GM23248 (cell line): ENCODE results near the gene SLC6A18. TPM values are rescaled to one million over a fixed set of nuclear protein-coding genes. Genes with fewer than 3 reads are reported as not detected.
"Not testable (repeated sequence)": the region's sequence is repeated elsewhere in the genome, so short reads cannot be mapped to it uniquely, and the experiment has no call there.

Experiments
- DNase-seq: peaks from one replicate; pipeline ENCODE4 v3.0.0-alpha.2; 2015
- H2AFZ ChIP-seq: fragments of 200-600 bp; sonication (generic); 2 replicates; pipeline ENCODE4 v1.6.1; 2016; ENCODE audit warnings: antibody characterized with exemption
- H3F3A ChIP-seq: fragments of 200-600 bp; sonication (generic); 2 replicates; pipeline ENCODE4 v1.6.1; 2016; ENCODE audit warnings: mild to moderate bottlenecking, antibody characterized with exemption, mixed run types; ENCODE audit not compliant: insufficient read depth
- H3K27ac ChIP-seq: fragments of 200-600 bp; sonication (generic); 2 replicates; pipeline ENCODE4 v1.5.1; 2016; ENCODE audit warnings: mild to moderate bottlenecking
- H3K27me3 ChIP-seq: fragments of 200-600 bp; sonication (generic); replicated peaks from 2 replicates; pipeline ENCODE4 v1.6.1; 2016; ENCODE audit warnings: mild to moderate bottlenecking; ENCODE audit not compliant: insufficient read depth
- H3K36me3 ChIP-seq: fragments of 200-600 bp; sonication (generic); 2 replicates; pipeline ENCODE4 v1.6.1; 2016; ENCODE audit warnings: low read depth, mild to moderate bottlenecking
- H3K4me1 ChIP-seq: fragments of 200-600 bp; sonication (generic); 2 replicates; pipeline ENCODE4 v1.6.1; 2016; ENCODE audit warnings: mild to moderate bottlenecking; ENCODE audit not compliant: insufficient read depth
- H3K4me2 ChIP-seq: fragments of 200-600 bp; sonication (generic); one replicate; pipeline ENCODE4 v1.6.1; 2016; ENCODE audit warnings: mild to moderate bottlenecking; ENCODE audit not compliant: unreplicated experiment
- H3K4me3 ChIP-seq: fragments of 200-600 bp; sonication (generic); 2 replicates; pipeline ENCODE4 v1.5.1; 2016; ENCODE audit warnings: mild to moderate bottlenecking
- H3K79me2 ChIP-seq: fragments of 200-600 bp; sonication (generic); 2 replicates; pipeline ENCODE4 v1.6.1; 2016; ENCODE audit warnings: mild to moderate bottlenecking; ENCODE audit not compliant: insufficient read depth
- H3K9ac ChIP-seq: fragments of 200-600 bp; sonication (generic); 2 replicates; pipeline ENCODE4 v1.6.1; 2016; ENCODE audit warnings: mild to moderate bottlenecking
- H3K9me2 ChIP-seq: fragments of 200-600 bp; sonication (generic); 2 replicates; pipeline ENCODE4 v1.6.1; 2016; ENCODE audit warnings: mixed run types, mild to moderate bottlenecking, moderate library complexity; ENCODE audit not compliant: insufficient read depth
- H3K9me3 ChIP-seq: fragments of 200-600 bp; sonication (generic); one replicate; pipeline ENCODE4 v1.6.1; 2017; ENCODE audit warnings: low read depth
- H4K20me1 ChIP-seq: fragments of 200-600 bp; sonication (generic); 2 replicates; pipeline ENCODE4 v1.6.0; 2016; ENCODE audit not compliant: insufficient read depth
- EZH2 ChIP-seq: fragments of 200-600 bp; sonication (generic); IDR thresholded peaks from 2 replicates; pipeline ENCODE4 v1.6.1; 2018; ENCODE audit warnings: antibody characterized with exemption, mild to moderate bottlenecking; ENCODE audit not compliant: insufficient read depth, poor library complexity, severe bottlenecking
- EZH2phosphoT487 ChIP-seq: fragments of 200-600 bp; sonication (generic); IDR thresholded peaks from 2 replicates; pipeline ENCODE4 v1.6.1; 2018; ENCODE audit warnings: antibody characterized with exemption, moderate library complexity, mild to moderate bottlenecking, low read depth; ENCODE audit not compliant: insufficient read depth
- WGBS, 2 experiments: methylation state at CpG; one replicate each; pipeline ENCODE4 v1.1.6; 2015 to 2017; ENCODE audit warnings: low lambda C conversion rate in 2 of 2, low coverage in 1 of 2; ENCODE audit errors: missing lambda C conversion rate in 2 of 2; 5-methylcytosine and 5-hydroxymethylcytosine counted together
- in situ Hi-C: fragments of 300-500 bp; cut with MboI; formaldehyde crosslinking; loops from 2 replicates; pipeline ENCODE4 v1.15.0; 2020
- polyA plus RNA-seq: library from polyadenylated mRNA; unstranded; fragments of >200 nt; fragmentation: Nextera tagmentation; extraction: Ambion mirVana; gene quantifications from 2 replicates; pipeline ENCODE4 v1.2.1, GENCODE V29; 2016
- total RNA-seq: library from RNA; depleted of rRNA; stranded (reverse); fragments of >200 nt; shearing (Covaris generic); gene quantifications from 2 replicates; pipeline ENCODE4 v1.2.3, GENCODE V29; 2014

SLC6A18 gene
- total and polyA plus RNA-seq, 2 experiments from 2014 or later: not detected

- no peak for TF ChIP-seq EZH2
- no peak for TF ChIP-seq EZH2phosphoT487
- no peaks in the 10 kb centered on the region for H3K9me2 ChIP-seq
- in situ Hi-C loops: no loop called here
- H3F3A ChIP-seq: no peaks in the 10 kb centered on the region
- H3K79me2 ChIP-seq: no peaks in the 10 kb centered on the region
- no peak overlapping the region for H3K27ac ChIP-seq
- H2AFZ ChIP-seq: no peak overlapping the region
- no peak overlapping the region for H3K4me3 ChIP-seq
- 56 to 57% methylated on average over 16 of the region's 16 CpGs for WGBS, 2 experiments
- no peaks in the 10 kb centered on the region for H4K20me1 ChIP-seq
- no peak overlapping the region for H3K9ac ChIP-seq
- no peaks in the 10 kb centered on the region for H3K9me3 ChIP-seq
- DNase-seq: no peak
- no peak overlapping the region for H3K4me2 ChIP-seq
- no peaks in the 10 kb centered on the region for H3K36me3 ChIP-seq
- no peaks in the 10 kb centered on the region for H3K4me1 ChIP-seq
- H3K27me3 ChIP-seq: no peaks in the 10 kb centered on the region
Observed at GRCh38 chr5:1281038-1281882, 56.1 kb downstream of the SLC6A18 start.

GRCh38 chr5:1282131-1282992 is 57.2 kb downstream of the SLC6A18 start:
- H2AFZ ChIP-seq: no peak overlapping the region
- H3K79me2 ChIP-seq: no peaks in the 10 kb centered on the region
- no peak overlapping the region for H3K27ac ChIP-seq
- no peaks in the 10 kb centered on the region for H3K36me3 ChIP-seq
- no peaks in the 10 kb centered on the region for H3K27me3 ChIP-seq
- H3K9me3 ChIP-seq: no peaks in the 10 kb centered on the region
- in situ Hi-C loops: no loop called here
- WGBS, 2 experiments: 51 to 57% methylated on average over 35 to 37 of the region's 37 CpGs
- H3F3A ChIP-seq: no peaks in the 10 kb centered on the region
- H4K20me1 ChIP-seq: no peaks in the 10 kb centered on the region
- H3K4me2 ChIP-seq: no peak overlapping the region
- H3K4me3 ChIP-seq: no peak overlapping the region
- no peak overlapping the region for H3K9ac ChIP-seq
- TF ChIP-seq EZH2phosphoT487 (no peak), EZH2 (no peak)
- H3K4me1 ChIP-seq: no peaks in the 10 kb centered on the region
- no peak for DNase-seq
- H3K9me2 ChIP-seq: no peaks in the 10 kb centered on the region

GRCh38 chr5:1282993-1283728 is 58.0 kb downstream of the SLC6A18 start:
- not testable (repeated sequence) for H3K4me3 ChIP-seq, H3K4me2 ChIP-seq, H3K4me1 ChIP-seq

GRCh38 chr5:1283729-1284041 is 58.5 kb downstream of the SLC6A18 start:
- H3K79me2 ChIP-seq, H3K36me3 ChIP-seq, H3K4me2 ChIP-seq, H3K9ac ChIP-seq, H3K27ac ChIP-seq, DNase-seq, H3K4me1 ChIP-seq, H3F3A ChIP-seq, H2AFZ ChIP-seq, in situ Hi-C loops, H3K9me3 ChIP-seq, H3K4me3 ChIP-seq, H3K27me3 ChIP-seq, H3K9me2 ChIP-seq, H4K20me1 ChIP-seq: not testable (repeated sequence)
- whole genome bisulfite sequencing, 2 experiments: 55 to 75% methylated on average over 11 to 16 of the region's 16 CpGs

More at GRCh38 chr5:1282993-1283728, 58.0 kb downstream of the SLC6A18 start:
- H3F3A ChIP-seq, in situ Hi-C loops, H3K9me3 ChIP-seq, H3K79me2 ChIP-seq, H3K9me2 ChIP-seq, H2AFZ ChIP-seq, H4K20me1 ChIP-seq, H3K36me3 ChIP-seq, H3K9ac ChIP-seq, H3K27me3 ChIP-seq, H3K27ac ChIP-seq, DNase-seq: not testable (repeated sequence)
- 65 to 68% methylated on average over 15 to 40 of the region's 40 CpGs for WGBS, 2 experiments

GRCh38 chr5:1284336-1284970 is 59.3 kb downstream of the SLC6A18 start:
- in situ Hi-C loops, H3K9ac ChIP-seq, H3K4me1 ChIP-seq, H3K9me3 ChIP-seq, H3K36me3 ChIP-seq, H3F3A ChIP-seq, H3K4me3 ChIP-seq, DNase-seq, H4K20me1 ChIP-seq, H3K9me2 ChIP-seq, H3K27me3 ChIP-seq, H3K79me2 ChIP-seq, H2AFZ ChIP-seq, H3K27ac ChIP-seq, H3K4me2 ChIP-seq: not testable (repeated sequence)
- 63 to 67% methylated on average over 13 to 27 of the region's 27 CpGs for WGBS, 2 experiments
